ENCODE measurements around the gene PPP1R9A. TPM values are rescaled to one million over a fixed set of nuclear protein-coding genes. Genes with fewer than 3 reads are reported as not detected.

Gene PPP1R9A
- total RNA-seq, 2 donors from 2014 or later = not detected

DNA sequence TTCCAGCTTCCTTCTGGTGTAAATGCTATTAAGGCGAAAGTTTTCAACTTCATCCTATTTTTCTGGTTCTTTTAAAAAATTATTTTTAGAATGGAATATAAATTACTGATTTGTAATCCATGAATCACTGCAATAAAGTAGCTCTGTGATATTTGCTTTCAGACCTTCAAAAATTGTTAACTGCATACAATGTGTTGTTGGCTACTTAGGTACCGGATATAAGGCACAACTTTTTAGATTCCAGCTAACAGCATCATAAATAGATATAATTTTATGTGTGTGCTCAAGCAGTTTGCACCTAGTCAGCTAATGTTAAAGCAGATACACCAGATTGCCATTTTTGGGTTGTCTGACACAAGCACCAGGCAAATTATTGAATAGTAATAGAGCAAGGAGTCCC is 358.2 kb downstream of the PPP1R9A start:
- ATAC-seq = no peak
- no peaks in the 10 kb centered on the region for H3K9me3 Mint-ChIP-seq
- no peak overlapping the region for H3K27ac Mint-ChIP-seq

DNA sequence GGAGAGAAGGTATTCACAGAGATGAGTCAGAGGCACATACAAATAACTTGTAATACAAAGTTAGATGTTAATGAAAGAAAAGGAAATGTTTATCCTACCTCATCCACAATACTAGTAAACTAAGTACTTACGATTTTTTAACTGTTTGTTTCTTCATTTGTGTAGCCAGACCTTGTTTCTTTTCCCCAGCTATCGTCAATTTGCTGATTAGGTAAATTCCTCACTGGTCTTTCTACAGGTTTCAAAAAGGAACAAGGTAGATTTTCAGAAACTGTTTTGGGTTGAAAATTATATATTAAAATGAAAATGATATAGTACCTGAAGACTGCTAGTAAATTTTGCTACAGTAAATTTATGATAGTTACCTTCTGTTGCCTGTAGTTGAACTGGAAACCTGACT is 360.4 kb downstream of the PPP1R9A start:
- H3K27ac Mint-ChIP-seq = no peak overlapping the region
- DNase-seq (ENCODE audit: low spot score in 2 of 2) = no peak
- H3K36me3 Mint-ChIP-seq = no peaks in the 10 kb centered on the region
- no peaks in the 10 kb centered on the region for H3K9me3 Mint-ChIP-seq
- no peak for ATAC-seq

More for the DNA sequence above, 358.2 kb downstream of the PPP1R9A start:
- no peaks in the 10 kb centered on the region for H3K36me3 Mint-ChIP-seq
- no peak for DNase-seq (ENCODE audit: low spot score in 2 of 2)

DNA sequence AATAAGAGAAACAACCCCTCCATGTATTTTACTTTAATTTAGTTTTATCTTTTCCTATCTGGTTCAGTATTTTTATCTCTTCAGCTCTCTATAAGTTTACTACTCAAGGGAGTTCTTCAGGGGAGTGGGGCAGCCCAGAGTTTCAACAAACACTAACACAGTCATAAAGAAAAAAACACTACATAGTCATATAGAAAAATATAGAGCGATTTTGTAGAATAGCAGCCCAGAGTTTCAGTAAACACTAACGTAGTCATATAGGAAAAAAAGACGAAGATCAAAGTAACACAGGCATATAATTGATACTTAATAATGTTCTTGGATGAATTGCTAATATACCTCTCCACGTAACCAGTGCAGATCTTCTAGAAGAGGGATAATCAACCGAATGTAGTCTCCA is 362.2 kb downstream of the PPP1R9A start:
- no peaks in the 10 kb centered on the region for H3K36me3 Mint-ChIP-seq
- no peak overlapping the region for H3K27ac Mint-ChIP-seq
- DNase-seq (ENCODE audit: low spot score in 2 of 2) (no peak), ATAC-seq (peak in 1 of 2 donors; percentile 94)
- no peaks in the 10 kb centered on the region for H3K9me3 Mint-ChIP-seq

DNA sequence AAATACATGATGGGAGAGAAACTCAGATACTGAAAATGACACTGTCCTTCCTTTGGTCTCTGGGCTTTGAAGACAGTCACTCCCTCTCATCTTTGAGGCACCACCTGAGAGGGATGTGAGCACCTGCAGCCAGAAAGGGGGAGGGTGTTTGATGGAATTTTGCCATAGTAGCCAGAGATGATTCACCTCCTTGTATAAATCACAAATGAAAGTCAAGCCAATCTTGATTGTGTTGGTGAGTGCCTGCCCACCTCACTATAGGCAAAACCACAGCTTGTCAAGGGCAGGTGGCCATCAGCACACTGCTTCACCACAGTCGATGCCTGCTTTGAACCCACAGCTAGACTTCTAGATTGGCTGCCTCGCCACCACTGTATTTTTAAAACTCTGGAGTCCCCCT is 368.7 kb downstream of the PPP1R9A start:
- DNase-seq (ENCODE audit: low spot score in 2 of 2) (no peak), ATAC-seq (peak in 1 of 2 donors; percentile 74)
- Mint-ChIP-seq H3K9me3 (no peaks in the 10 kb centered on the region), H3K36me3 (no peaks in the 10 kb centered on the region), H3K27ac (no peak overlapping the region)

DNA sequence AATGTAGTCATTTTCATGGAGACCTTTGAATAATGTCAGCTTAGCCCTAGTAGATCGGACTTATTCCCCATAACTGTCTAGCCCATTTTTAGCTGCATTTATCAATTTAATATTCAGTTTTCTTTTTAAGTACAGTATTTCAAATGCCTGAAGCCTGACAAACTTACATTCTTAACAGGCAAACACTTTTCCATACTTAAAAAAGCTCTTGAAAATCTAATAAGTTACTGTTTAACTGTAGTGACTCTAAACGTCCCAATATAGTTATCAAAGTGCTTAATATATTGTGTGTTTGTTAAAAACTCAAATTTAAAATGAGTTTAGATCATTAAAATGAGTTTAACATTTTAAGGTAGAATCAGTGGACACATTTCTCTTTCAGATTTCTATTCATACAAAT is 372.0 kb downstream of the PPP1R9A start:
- Mint-ChIP-seq H3K36me3 (no peaks in the 10 kb centered on the region), H3K27ac (no peak overlapping the region), H3K9me3 (no peaks in the 10 kb centered on the region)
- no peak for DNase-seq (ENCODE audit: low spot score in 2 of 2)
- no peak for ATAC-seq

DNA sequence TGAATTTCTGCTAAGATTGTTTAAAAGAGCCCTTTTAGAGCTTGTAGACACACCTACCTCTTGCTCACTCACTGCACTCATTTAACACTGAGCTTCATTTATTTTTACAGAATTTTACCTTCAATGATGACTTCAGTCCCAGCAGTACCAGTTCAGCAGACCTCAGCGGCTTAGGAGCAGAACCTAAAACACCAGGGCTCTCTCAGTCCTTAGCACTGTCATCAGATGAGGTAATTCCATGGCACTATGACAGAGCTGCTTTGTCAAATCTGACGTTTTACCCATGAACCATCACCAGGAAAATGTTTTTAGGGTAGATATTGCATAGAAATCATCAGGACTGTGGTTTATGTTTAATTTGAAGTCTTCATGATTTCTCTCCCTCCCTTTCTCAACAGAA is 378.7 kb downstream of the PPP1R9A start:
- DNase-seq (ENCODE audit: low spot score in 2 of 2) = no peak
- no peaks in the 10 kb centered on the region for H3K9me3 Mint-ChIP-seq

DNA sequence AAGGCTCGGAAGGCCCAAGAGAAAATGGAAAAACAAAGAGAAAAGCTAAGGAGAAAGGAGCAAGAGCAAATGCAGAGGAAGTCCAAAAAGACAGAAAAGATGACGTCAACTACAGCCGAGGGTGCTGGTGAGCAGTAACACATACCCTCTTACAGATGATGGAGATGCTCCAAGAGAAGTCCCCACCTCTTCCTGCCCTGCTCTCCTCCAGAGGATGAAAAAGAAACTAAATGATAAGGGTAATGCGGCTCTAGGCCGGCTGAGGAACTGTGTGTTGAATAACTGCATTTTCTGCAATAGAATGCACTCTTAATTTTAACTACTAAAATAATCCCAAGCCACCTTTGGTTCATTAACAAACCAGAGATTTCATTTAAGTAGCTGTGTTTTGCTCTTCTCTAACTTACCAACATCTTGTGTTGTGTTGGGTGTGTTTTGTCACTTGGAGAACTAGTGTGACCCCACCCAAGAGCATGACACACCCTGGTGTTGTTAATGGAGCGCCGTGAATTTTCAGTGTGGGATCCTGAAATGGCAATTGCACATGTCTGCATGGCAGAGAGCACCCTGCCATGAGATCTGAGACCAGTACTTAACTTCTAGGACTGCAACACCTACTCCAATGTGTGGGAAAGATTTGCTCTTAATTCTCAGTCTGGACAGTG is 382.9 kb downstream of the PPP1R9A start:
- H3K27ac Mint-ChIP-seq = no peak overlapping the region
- no peak for DNase-seq (ENCODE audit: low spot score in 2 of 2)
- H3K36me3 Mint-ChIP-seq = no peaks in the 10 kb centered on the region
- no peak for ATAC-seq
- no peaks in the 10 kb centered on the region for H3K9me3 Mint-ChIP-seq

More for the DNA sequence above, 378.7 kb downstream of the PPP1R9A start:
- Mint-ChIP-seq H3K27ac (no peak overlapping the region), H3K36me3 (no peaks in the 10 kb centered on the region)
- no peak for ATAC-seq

DNA sequence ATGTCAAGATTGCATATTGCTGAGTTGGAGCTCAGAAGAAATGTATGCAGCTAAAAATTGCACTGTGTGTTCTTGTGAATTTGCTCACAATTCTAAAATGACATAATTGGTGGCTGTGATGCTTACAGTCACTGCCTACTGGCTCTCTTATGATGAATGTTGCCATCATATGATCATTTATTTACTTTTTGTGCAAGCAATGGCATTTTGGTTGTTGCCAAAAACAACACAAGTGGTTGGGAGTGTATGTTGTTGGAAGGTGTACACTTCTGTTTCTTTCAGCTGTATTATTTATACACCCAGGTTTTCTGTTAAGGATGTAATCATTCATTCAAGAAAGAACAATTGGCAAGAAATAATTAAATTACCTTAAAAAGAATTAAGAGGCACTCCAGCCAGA is 388.0 kb downstream of the PPP1R9A start:
- no peak for ATAC-seq
- no peak for DNase-seq (ENCODE audit: low spot score in 2 of 2)
- Mint-ChIP-seq H3K36me3 (no peaks in the 10 kb centered on the region), H3K27ac (no peak overlapping the region), H3K9me3 (no peaks in the 10 kb centered on the region)

DNA sequence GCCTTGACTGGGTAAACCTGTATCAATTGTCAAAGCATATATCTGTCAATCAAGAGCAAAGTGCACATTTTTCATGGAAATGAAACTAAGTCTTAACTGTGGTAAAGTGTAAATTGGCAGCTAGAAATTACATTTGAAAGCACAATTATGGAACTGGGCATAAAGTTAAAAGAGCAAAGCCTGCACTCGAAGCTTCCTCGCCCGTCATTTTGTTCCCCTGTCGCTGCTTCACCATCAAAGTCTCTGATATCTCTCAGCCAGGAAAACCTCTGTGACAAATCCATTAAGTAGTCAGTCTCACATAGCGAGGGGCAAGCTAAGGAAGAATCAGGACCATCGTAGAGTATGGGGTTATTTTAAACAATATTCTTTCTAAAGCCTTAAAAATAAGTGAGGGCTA is 389.1 kb downstream of the PPP1R9A start:
- Mint-ChIP-seq H3K27ac (no peak overlapping the region), H3K9me3 (no peaks in the 10 kb centered on the region), H3K36me3 (no peaks in the 10 kb centered on the region)
- DNase-seq (ENCODE audit: low spot score in 2 of 2) (no peak), ATAC-seq (no peak)

DNA sequence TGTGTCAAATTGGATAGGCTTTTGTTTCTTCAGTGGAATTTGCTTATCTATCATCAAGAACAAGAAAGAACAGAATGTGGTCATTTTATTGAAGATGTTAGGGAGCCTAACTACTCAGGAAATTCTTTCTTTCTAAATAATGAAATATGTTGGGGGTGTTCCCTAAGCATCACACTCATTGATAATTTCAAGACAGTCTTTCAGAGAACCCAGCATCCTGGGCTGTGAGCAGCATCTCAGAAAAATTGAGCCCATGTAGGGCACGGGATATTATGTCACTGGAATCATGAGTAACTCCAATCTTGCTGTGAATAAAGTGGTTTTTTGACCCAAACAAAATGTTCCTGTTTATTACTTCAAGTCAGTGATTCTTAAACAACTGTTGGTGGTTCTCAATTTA is 389.6 kb downstream of the PPP1R9A start:
- H3K36me3 Mint-ChIP-seq = no peaks in the 10 kb centered on the region
- no peaks in the 10 kb centered on the region for H3K9me3 Mint-ChIP-seq
- ATAC-seq (no peak), DNase-seq (ENCODE audit: low spot score in 2 of 2) (no peak)
- H3K27ac Mint-ChIP-seq = no peak overlapping the region

DNA sequence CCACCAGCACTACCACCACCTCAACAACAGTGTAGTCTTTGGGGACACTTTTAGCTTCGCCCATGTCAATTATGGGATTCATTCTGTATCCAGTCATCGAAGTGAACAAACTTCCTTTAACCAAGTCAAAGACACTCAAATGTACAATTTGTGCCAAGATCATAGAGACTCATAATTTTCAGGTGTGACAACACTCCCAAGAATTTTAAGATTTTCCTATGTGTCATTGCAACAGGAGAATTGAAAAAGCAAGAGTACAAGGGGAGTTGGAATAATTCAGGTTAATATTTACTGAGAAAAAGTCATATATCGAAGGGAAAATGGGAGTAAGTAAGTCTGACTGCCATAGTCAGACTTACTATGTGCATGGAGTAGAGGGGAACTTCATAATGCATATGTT is 390.7 kb downstream of the PPP1R9A start:
- no peaks in the 10 kb centered on the region for H3K9me3 Mint-ChIP-seq
- no peaks in the 10 kb centered on the region for H3K36me3 Mint-ChIP-seq
- H3K27ac Mint-ChIP-seq = no peak overlapping the region
- DNase-seq (ENCODE audit: low spot score in 2 of 2) (no peak), ATAC-seq (no peak)

DNA sequence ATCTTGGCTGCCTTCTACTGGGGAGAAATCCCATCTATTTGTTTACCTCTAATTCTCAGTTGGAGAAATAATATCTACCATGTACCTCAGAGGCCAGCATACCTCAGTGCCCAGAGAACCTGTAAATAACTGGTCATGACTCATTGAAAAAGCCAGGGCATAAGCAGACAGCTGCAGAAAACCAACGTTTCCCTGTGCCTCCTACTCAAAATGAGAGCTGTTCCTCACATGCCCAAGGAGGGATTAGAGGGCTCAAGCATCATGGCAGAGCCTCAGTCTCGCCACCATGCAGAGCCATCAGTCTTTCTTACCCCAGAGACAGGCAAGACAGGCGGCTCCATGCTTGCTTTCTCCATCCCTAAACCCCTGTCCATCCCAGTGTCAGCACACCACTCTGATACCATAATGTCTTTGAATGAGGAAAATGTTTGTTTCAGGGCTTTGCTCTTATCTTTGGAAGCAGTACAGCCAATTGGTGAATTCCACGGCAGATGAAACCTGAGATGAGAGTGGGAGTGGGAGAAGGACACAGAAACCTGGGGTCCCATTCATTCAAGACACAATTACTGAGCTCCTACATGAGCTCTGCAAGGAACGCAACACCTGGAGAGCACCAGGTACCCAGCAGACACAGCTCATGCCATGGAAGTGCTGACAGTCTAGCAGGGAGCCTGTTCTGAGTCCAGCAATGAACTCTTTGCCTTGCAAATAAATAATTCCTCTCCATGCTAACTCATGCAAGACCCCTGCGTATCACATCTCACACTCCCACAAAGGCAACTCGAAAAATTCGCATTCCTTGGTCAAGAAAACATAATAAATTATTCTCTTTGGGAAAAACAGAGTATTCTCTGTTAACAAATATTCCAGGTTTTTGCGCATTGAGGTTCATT is 395.9 kb downstream of the PPP1R9A start:
- DNase-seq (ENCODE audit: low spot score in 2 of 2) (no peak), ATAC-seq (no peak)
- Mint-ChIP-seq H3K36me3 (no peaks in the 10 kb centered on the region), H3K27ac (no peak overlapping the region), H3K9me3 (no peaks in the 10 kb centered on the region)

DNA sequence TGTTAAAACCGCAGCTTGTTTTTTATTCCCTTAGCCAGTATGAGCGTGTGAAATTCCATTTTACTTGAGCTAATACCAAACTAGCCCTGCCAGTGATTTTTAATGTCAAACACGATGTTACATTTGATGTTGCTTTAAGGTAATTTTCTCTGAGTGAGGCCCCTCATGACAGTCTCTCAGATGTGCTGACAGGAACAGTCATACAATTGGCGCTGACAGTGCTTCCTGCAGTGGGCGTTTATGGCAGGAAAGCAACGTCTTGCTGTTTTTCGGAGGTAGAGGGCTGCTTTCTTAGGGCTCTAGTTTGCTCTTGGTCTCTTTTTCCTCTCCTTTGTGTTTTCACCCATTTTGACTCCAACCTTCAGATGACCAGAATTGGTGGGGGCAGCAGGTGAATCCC is 397.6 kb downstream of the PPP1R9A start:
- Mint-ChIP-seq H3K27ac (no peak overlapping the region), H3K9me3 (no peaks in the 10 kb centered on the region), H3K36me3 (no peaks in the 10 kb centered on the region)
- ATAC-seq (peak in 1 of 2 donors; percentile 54), DNase-seq (ENCODE audit: low spot score in 2 of 2) (no peak)

DNA sequence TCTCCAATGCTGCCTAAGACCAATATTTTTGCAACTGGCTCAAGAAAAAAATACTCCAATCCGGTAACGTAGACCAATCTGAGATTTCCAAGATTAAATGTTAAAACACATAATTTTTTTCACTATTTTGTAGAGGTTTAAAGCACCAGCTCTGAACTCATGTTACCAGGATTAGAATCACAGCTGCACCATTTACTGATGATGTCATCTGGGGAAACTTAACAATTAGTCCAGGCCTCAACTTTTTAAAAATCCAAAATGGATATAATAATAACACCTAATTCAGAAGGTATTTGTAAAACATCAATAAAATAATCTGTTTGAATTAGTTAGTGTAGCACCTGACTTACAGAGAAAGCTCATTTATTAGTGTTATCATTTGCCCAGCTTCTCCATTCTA is 402.6 kb downstream of the PPP1R9A start:
- ATAC-seq (no peak), DNase-seq (ENCODE audit: low spot score in 2 of 2) (no peak)
- H3K27ac Mint-ChIP-seq = no peak overlapping the region
- no peaks in the 10 kb centered on the region for H3K36me3 Mint-ChIP-seq
- H3K9me3 Mint-ChIP-seq = no peaks in the 10 kb centered on the region

DNA sequence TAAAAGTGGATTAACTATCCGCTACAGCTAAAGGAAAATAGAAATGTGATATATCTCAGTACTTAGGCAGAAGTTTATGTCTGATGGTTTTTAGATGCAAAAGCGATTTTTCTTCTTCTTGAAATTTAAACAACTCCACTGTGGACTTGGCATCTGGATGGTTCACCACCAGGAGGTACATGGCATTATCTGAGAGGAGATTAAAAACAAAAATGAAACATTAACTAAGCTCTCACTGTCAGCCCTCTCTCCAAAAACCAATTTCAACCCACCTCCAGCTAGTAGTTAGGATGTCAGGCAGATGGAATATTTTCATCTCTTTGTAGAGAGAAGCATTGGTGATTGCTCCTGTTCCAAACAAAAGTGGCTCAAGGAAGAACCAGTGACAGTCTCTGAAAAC is 404.0 kb downstream of the PPP1R9A start:
- ATAC-seq (no peak), DNase-seq (ENCODE audit: low spot score in 2 of 2) (no peak)
- Mint-ChIP-seq H3K27ac (no peak overlapping the region), H3K9me3 (no peaks in the 10 kb centered on the region), H3K36me3 (no peaks in the 10 kb centered on the region)

DNA sequence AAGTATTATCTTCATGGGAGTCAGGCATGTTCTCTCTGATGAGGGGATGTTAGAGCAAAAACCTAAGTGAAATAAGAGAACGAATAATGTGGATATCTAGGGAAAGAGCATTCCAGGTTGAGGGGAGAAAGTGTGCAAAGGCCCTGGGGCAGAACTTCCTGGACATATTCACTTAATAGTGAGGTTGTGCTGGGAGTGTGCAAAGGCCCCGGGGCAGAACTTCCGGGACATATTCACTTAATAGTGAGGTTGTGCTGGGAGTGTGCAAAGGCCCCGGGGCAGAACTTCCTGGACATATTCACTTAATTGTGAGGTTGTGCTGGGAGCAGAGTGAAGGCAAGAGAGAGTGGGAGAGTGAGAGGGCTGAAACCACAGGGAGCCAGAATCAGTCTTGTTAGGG is 405.2 kb downstream of the PPP1R9A start:
- no peak for DNase-seq (ENCODE audit: low spot score in 2 of 2)
- H3K36me3 Mint-ChIP-seq = no peaks in the 10 kb centered on the region
- H3K9me3 Mint-ChIP-seq = no peaks in the 10 kb centered on the region
- ATAC-seq = no peak
- no peak overlapping the region for H3K27ac Mint-ChIP-seq

DNA sequence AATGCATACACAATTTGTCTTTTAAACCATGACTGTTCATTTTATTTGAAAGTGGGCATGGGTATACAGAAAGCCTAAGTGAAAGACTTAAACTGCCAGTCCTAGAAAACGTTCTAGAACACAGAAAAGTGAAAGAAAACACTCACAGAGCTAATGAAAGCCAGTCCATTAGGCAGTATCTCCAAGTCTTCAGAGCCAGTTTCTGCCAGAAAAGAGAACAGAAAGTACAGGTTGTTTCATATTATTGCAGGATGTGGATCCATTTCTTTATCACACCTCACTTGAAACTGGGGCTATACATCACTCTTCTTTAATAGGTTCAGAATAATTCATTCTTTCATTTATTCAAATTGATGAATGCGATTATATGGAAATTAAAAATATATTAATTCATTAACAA is 409.2 kb downstream of the PPP1R9A start:
- no peak for DNase-seq (ENCODE audit: low spot score in 2 of 2)
- no peaks in the 10 kb centered on the region for H3K9me3 Mint-ChIP-seq
- H3K27ac Mint-ChIP-seq = no peak overlapping the region
- no peak for ATAC-seq
- no peaks in the 10 kb centered on the region for H3K36me3 Mint-ChIP-seq

DNA sequence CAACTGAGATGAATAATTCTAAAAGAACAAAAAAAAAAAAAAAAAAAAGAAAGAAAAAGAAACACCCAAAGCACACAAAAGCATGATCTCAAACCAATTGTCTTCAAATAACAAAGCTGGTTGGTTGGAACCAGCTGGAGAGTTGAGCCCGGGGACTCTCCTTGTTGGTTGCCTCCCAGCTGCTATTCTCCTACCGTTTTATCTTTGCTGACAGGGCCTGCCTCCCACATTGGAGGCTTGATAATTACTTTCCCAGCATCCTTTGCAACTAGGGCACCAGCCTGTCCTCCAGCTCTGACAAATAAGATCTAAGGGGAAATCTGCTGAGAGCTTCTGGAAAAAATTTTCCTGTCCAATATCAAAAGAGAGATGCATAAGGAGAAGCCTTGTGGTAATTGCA is 410.2 kb downstream of the PPP1R9A start:
- Mint-ChIP-seq H3K36me3 (no peaks in the 10 kb centered on the region), H3K27ac (no peak overlapping the region), H3K9me3 (no peaks in the 10 kb centered on the region)
- no peak for DNase-seq (ENCODE audit: low spot score in 2 of 2)
- ATAC-seq = no peak

All from activated naive CD4-positive, alpha-beta T cell treated with anti-CD3 and anti-CD28 coated beads, Interleukin-2, amount 50 U/mL, for 72 hours (primary cell).